OCI-LY1 (cell line): Measurements from ENCODE around the gene ANKRD10.

Experiments
- H2AFZ ChIP-seq: fragments of 200-600 bp; sonication (generic), shearing (Covaris generic); 2 replicates; pipeline ENCODE4 v1.6.0; 2014; ENCODE audit warnings: antibody characterized with exemption, mild to moderate bottlenecking, low read length
- H3F3A ChIP-seq: fragments of 200-600 bp; sonication (generic), shearing (Covaris generic); 2 replicates; pipeline ENCODE4 v1.6.0; 2014; ENCODE audit warnings: mild to moderate bottlenecking, antibody characterized with exemption, low read length, moderate library complexity; ENCODE audit not compliant: insufficient read depth
- H3K27ac ChIP-seq: fragments of 200-600 bp; sonication (generic); 2 replicates; pipeline ENCODE4 v1.5.1; 2014; ENCODE audit warnings: low read length, mixed run types, mild to moderate bottlenecking, low read depth; ENCODE audit not compliant: poor library complexity, severe bottlenecking
- H3K27me3 ChIP-seq: fragments of 200-600 bp; sonication (generic); 2 replicates; pipeline ENCODE4 v1.6.0; 2014; ENCODE audit warnings: antibody characterized with exemption, mild to moderate bottlenecking, low read length, moderate library complexity; ENCODE audit not compliant: insufficient read depth
- H3K36me3 ChIP-seq: fragments of 200-600 bp; sonication (generic); 2 replicates; pipeline ENCODE4 v1.6.1; 2014; ENCODE audit warnings: mild to moderate bottlenecking, antibody characterized with exemption, low read length, moderate library complexity, mixed read lengths; ENCODE audit not compliant: insufficient read depth
- H3K4me1 ChIP-seq: fragments of 200-600 bp; sonication (generic); 2 replicates; pipeline ENCODE4 v1.5.1; 2014; ENCODE audit warnings: mild to moderate bottlenecking, low read length, moderate library complexity; ENCODE audit not compliant: insufficient read depth, severe bottlenecking
- H3K4me2 ChIP-seq: fragments of 200-600 bp; sonication (generic), shearing (Covaris generic); 2 replicates; pipeline ENCODE4 v1.6.1; 2014; ENCODE audit warnings: low read length
- H3K4me3 ChIP-seq: fragments of 200-600 bp; sonication (generic); 2 replicates; pipeline ENCODE4 v1.5.1; 2014; ENCODE audit warnings: low read length, low read depth, mild to moderate bottlenecking, mixed read lengths; ENCODE audit not compliant: poor library complexity, severe bottlenecking
- H3K79me2 ChIP-seq: fragments of 200-600 bp; shearing (Covaris generic); 2 replicates; pipeline ENCODE4 v1.6.1; 2016; ENCODE audit warnings: mixed run types, low read length, mixed read lengths; ENCODE audit not compliant: insufficient read depth
- H3K9ac ChIP-seq: fragments of 200-600 bp; sonication (generic), shearing (Covaris generic); 2 replicates; pipeline ENCODE4 v1.6.1; 2014; ENCODE audit warnings: mild to moderate bottlenecking, low read length, mixed read lengths
- H3K9me2 ChIP-seq: fragments of 200-600 bp; sonication (generic), shearing (Covaris generic); 2 replicates; pipeline ENCODE4 v1.6.1; 2014; ENCODE audit warnings: low read depth, mild to moderate bottlenecking, low read length, mixed read lengths
- H3K9me3 ChIP-seq: fragments of 200-600 bp; shearing (Covaris generic); 2 replicates; pipeline ENCODE4 v1.6.1; 2014; ENCODE audit warnings: low read length, mixed read lengths
- H4K20me1 ChIP-seq: fragments of 200-600 bp; sonication (generic), shearing (Covaris generic); 2 replicates; pipeline ENCODE4 v1.6.0; 2016; ENCODE audit warnings: mild to moderate bottlenecking, low read length; ENCODE audit not compliant: insufficient read depth
- EZH2 ChIP-seq: fragments of 200-600 bp; sonication (generic), shearing (Covaris generic); IDR thresholded peaks from 2 replicates; pipeline ENCODE4 v1.8.0; 2017; ENCODE audit warnings: borderline replicate concordance, mixed run types, mild to moderate bottlenecking, antibody characterized with exemption, low read length, moderate library complexity, mixed read lengths
- TF ChIP-seq, protein P1 (sequence below): fragments of 200-600 bp; sonication (generic), shearing (Covaris generic); IDR thresholded peaks from 2 replicates; pipeline ENCODE4 v1.5.1; 2017; ENCODE audit warnings: mild to moderate bottlenecking, antibody characterized with exemption, low read length, moderate library complexity, mixed read lengths

Gene ANKRD10

DNA sequence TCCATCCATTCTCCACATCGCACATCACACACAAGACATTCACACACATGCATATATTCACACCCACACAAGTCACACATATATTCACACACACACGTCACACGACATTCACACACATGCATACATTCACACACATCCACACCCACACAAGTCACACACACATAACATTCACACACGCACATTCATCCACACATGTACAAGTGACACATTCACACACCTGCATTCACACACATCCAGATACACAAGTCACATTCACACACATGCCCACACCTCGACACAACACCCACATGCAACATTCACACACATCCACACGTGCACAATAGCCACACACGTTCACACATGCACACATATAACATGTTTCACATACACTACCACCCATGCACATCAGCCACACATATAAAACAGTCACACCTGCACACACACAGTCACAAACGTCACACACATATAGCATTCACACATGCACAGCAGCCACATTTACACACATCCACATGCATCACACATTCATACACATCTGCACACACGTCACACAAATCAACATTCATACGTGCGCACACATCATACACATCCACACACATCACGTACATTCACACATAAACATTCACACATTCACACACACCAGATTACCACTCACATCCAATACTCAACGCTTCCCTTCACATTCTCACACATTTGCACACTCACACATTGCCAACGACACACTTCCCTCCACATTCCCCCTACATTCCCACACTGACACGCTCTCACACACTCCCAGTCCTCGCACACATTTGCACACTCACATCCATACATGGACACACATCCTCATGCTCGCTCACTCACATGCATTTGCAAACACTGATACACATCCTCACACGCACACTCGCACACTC lies 41.0 kb downstream of the ANKRD10 start:
- no peak overlapping the region for H2AFZ ChIP-seq

DNA sequence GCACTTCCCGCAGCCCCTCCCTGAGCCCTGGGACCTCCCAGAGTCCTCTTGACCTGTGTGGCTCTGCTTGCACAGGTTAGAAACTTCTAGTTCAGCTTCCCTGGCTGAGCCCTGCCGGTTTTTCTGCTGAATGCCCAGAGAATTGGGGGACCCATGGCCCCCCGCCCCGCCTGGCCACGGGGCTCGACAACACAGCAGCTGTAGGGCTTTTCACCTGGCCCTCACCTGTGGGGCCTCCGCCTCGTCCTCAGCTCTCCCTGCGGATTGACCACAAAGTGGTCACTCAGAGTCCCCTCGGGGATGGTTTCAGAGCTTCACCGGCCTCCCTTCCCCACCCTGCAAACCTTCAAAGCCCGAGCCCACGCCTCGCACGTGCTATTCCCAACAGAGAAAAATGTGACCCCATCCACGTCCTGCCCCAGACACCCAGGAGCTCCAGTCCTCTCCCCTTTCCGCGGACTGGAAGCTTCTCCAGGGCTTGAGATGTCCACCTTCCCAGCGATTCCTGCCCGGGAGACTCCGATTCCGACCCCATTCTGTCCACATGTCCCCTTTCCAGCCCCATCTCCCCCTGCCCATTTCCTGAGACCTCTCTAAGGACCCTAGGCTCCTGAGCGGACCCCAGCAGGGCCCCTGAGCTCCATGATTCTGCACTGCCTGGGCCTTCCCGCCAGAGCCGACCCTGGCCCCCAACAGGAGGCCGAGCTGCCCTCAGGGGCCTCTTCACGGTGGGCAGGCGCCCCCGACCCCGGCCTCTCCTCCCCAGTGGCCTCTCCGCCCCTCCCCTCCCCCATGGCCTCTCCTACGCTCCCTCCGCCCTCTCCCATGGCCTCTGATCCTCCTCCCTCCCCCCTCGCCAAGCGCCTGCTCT lies 41.9 kb downstream of the ANKRD10 start:
- no peaks in the 10 kb centered on the region for H3K9me2 ChIP-seq
- H3K9me3 ChIP-seq, result no peaks in the 10 kb centered on the region
- no peaks in the 10 kb centered on the region for H4K20me1 ChIP-seq
- no peak overlapping the region for H3K9ac ChIP-seq
- no peak overlapping the region for H3K27ac ChIP-seq
- no peak overlapping the region for H3K4me2 ChIP-seq
- H2AFZ ChIP-seq, result no peak overlapping the region
- H3K4me3 ChIP-seq, result no peak overlapping the region
- no peaks in the 10 kb centered on the region for H3K4me1 ChIP-seq
- no peaks in the 10 kb centered on the region for H3F3A ChIP-seq
- H3K36me3 ChIP-seq, result no peaks in the 10 kb centered on the region
- TF ChIP-seq EZH2, result no peak
- TF ChIP-seq, protein P1, sequence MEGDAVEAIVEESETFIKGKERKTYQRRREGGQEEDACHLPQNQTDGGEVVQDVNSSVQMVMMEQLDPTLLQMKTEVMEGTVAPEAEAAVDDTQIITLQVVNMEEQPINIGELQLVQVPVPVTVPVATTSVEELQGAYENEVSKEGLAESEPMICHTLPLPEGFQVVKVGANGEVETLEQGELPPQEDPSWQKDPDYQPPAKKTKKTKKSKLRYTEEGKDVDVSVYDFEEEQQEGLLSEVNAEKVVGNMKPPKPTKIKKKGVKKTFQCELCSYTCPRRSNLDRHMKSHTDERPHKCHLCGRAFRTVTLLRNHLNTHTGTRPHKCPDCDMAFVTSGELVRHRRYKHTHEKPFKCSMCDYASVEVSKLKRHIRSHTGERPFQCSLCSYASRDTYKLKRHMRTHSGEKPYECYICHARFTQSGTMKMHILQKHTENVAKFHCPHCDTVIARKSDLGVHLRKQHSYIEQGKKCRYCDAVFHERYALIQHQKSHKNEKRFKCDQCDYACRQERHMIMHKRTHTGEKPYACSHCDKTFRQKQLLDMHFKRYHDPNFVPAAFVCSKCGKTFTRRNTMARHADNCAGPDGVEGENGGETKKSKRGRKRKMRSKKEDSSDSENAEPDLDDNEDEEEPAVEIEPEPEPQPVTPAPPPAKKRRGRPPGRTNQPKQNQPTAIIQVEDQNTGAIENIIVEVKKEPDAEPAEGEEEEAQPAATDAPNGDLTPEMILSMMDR, result no peak
- H3K79me2 ChIP-seq, result no peaks in the 10 kb centered on the region
- peaks cover 6% of the 10 kb centered on the region; the same call in 1 of the 2 replicates for H3K27me3 ChIP-seq

More for the DNA sequence above, 41.0 kb downstream of the ANKRD10 start:
- no peaks in the 10 kb centered on the region for H3K27me3 ChIP-seq
- H3K4me2 ChIP-seq, result no peak overlapping the region
- no peaks in the 10 kb centered on the region for H3K79me2 ChIP-seq
- H3F3A ChIP-seq, result no peaks in the 10 kb centered on the region
- H4K20me1 ChIP-seq, result no peaks in the 10 kb centered on the region
- H3K9me3 ChIP-seq, result no peaks in the 10 kb centered on the region
- no peaks in the 10 kb centered on the region for H3K36me3 ChIP-seq
- H3K9ac ChIP-seq, result no peak overlapping the region
- TF ChIP-seq, protein P1, result no peak
- TF ChIP-seq EZH2, result no peak
- no peaks in the 10 kb centered on the region for H3K9me2 ChIP-seq
- H3K27ac ChIP-seq, result no peak overlapping the region
- H3K4me3 ChIP-seq, result no peak overlapping the region
- no peaks in the 10 kb centered on the region for H3K4me1 ChIP-seq

DNA sequence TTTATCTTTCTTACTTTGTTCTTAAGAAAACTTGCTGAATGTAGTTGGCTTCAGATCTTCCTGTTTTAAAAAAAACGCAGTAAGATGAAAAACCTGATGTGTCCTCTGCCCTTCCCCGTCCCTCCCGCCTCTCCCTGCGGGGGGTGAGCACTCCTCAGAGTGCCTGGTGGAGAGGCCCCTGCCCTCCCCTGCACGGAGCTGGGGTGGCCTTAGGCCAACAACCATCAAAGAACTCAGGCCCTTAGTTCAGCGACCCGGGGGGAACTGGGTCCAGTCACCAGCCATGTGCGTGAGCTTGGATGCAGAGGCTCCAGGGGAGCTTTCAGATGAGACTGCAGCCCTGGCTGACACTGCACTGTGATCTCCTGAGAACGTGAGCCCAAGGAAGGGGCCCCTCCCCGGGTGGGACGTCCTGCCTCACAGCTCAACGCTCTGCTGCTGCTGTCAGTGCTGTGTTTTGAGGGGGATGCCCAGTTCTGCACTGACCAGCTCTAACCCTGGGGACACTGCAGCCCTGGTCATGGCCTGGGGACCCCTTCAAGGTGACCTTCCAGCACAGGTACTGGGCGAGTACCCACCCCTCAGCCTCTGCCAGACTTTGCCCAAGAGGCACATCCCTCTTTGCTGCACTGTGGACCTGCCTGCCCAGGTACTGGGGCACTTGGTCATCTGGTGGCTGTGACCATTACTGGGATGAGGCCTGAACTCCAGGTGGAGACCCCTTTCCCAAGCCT lies 42.7 kb downstream of the ANKRD10 start:
- H2AFZ ChIP-seq, result no peak overlapping the region
- no peak overlapping the region for H3K4me3 ChIP-seq
- H4K20me1 ChIP-seq, result no peaks in the 10 kb centered on the region
- no peaks in the 10 kb centered on the region for H3F3A ChIP-seq
- H3K9ac ChIP-seq, result no peak overlapping the region
- TF ChIP-seq, protein P1, result no peak
- TF ChIP-seq EZH2, result no peak
- no peak overlapping the region for H3K4me2 ChIP-seq
- H3K9me2 ChIP-seq, result no peaks in the 10 kb centered on the region
- no peaks in the 10 kb centered on the region for H3K4me1 ChIP-seq
- peaks cover 6% of the 10 kb centered on the region; the same call in 1 of the 2 replicates for H3K27me3 ChIP-seq
- H3K36me3 ChIP-seq, result no peaks in the 10 kb centered on the region
- H3K79me2 ChIP-seq, result no peaks in the 10 kb centered on the region
- H3K9me3 ChIP-seq, result no peaks in the 10 kb centered on the region
- no peak overlapping the region for H3K27ac ChIP-seq
